MV-4-11 (cell line): ENCODE results near the gene HOXC5.
A peak's percentile ranks its signal among the peaks of the same experiment; 100 is the strongest.
"Not testable (repeated sequence)": the region's sequence is repeated elsewhere in the genome, so short reads cannot be mapped to it uniquely, and the experiment has no call there.

Source experiments
- DNase-seq: peaks from one replicate; lab custom pipeline; 2025; lab: John Stamatoyannopoulos, UW

HOXC5 gene

GRCh38 chr12:54066408-54066807, 33.6 kb downstream of the HOXC5 start:
- DNase-seq = no peak

- no peak for DNase-seq
Observed at GRCh38 chr12:54068418-54069070, 35.7 kb downstream of the HOXC5 start.

DNA sequence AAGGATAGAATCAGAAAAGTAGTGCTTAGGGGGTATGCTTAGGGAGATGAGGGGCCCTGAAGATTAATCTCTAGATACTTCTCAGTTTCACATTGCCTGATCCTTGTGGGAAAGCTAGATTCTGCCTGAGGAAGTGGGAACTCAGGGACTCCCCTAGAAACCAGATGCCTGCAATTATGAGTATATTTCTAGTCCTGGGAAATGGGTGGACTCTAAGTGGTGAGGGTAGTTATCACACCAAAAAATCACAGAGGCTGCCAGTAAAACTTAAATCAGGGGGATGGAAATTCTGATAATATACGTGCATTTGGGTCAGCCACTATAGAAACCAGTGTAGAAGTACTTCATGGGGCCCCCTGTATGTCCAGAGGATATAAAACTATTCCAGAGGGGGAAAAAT, 39.1 kb downstream of the HOXC5 start:
- no peak for DNase-seq

DNA sequence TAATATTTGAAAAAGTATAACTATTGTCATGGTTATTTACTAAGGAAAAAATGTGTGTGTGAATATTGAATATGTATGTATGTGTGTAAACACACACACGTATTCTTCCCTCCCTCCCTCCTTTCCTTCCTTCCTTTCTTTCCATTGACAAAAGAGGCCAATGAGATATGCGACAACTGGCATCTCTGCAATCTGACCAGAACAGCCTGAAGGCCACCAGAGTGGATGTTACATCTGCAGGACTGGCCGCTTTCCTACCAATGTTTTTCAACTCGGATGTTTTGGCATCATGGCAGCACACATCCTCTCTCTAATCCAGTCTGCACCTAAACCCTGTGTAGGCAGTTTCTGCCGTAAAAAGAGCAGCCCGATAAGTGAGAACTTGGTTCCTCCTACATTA, 41.5 kb downstream of the HOXC5 start:
- no peak for DNase-seq

DNA sequence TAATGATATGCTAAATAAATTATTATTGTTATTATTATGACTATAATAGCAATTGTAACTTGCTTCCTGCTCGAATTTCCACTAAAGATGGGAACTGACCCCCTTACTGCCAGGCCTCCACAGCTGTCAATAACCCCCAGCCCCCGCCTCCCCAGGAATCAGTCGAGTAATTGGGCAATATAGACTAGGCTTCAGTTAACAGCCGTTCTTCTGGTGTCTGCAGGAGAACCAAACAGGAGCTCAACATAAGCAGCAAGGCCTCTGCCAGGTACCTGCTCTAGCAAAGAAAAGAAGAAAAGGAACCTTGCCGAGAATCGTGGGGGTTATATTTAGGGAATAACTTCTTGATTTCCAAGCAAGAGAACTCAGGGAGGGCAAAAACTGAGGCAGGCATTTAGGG, 42.6 kb downstream of the HOXC5 start:
- no peak for DNase-seq

DNA sequence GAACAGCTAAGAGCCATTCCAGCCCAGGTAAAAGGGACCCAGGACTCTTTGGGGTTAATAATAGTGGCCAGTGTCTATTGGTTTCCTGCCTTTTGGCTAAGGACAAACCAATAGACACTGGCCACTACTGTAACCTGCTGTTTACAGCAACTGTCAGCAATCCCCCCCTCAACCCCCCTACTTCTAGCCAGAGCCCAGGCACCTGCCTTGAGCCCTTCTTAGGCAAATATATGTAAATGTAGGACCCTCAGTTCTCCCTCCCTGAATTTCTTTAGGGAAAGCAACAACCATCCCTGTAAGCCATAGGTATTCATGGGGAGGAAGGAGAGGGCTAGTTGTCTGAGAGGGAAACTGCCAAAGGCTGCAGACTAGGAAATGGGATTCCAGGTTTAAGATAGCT, 43.1 kb downstream of the HOXC5 start:
- no peak for DNase-seq

DNA sequence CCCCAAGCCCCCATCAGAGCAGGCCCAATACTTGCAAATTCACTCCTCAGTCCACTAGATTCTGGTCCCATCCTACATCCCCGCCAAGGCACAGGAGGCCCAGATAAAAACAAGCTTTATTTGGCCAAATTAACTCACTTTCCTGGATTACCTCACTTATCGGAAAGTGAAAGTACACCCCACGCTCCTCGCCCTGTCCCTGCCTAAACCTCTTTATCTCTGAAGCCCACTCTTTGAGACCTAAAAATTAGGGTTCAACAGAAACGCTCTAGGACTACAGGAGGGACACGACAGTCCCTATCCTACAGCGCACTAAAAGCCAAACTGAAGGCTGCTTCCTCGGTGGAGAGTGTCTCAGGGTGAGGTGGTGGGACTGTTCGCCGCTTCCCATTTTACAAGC, 45.0 kb downstream of the HOXC5 start:
- not testable (repeated sequence) for DNase-seq

DNA sequence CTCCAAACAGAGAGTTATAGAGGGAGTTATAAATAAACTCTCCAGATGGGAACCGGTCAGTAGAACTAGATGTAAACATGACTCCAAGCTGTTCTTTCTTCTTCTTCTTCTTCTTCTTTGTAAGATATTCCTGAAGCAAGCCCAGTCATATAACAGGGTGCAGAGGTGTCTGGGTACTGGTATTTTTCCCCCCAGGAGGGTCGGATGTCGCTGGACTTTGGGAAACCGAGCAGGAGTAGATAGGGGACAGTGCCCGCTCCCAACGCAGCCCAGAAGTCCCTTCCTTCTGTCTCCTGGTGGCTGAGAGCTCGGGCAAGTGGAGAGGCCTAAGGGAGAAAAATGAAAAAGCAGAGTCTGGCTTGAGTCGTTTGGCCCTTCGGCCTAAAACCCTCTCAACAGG, 46.3 kb downstream of the HOXC5 start:
- not testable (repeated sequence) for DNase-seq

DNA sequence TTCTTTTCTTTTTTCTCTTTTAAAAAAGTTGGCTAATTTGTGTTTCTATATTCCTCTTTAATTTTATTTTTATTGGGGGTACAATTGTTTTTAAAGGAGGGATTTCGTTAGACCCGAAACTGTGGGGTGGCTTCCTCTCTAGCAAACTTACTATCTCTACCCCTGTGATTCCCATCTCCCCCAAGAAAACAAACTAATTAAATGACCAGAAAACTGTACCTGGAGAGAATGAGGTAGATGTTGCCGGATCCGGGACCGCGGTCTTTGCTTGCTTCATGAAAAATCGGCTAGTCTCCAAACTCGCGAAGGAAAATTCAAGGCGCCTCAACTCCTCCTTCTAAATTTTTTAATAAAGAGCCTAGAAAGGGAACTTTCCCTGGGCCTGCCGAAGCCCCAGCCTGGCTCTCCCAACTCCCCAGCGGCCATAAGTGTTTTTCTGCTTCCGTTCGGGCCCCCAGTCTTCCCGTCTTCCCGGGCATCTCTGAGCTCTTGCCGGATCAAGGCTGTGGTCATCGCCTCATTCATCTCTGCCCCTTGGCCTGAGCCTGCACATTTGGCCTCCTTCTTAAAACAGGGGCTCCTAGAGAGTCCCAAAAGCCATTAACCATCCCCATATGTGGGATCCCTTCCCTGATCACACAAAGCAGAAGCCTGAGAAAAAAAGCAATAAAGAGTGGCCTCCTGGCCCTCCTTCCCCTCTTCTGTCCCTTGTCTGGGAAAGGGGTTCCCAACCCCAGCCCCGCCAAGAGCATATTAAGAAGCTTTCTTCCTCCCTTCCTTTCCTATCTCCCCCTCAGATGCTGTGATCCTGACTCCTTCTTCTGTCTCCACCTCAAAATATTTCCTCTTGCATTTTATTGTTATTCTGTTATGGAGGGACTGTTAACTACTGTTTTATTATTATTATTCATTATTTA, 47.4 kb downstream of the HOXC5 start:
- DNase-seq = not testable (repeated sequence)

DNA sequence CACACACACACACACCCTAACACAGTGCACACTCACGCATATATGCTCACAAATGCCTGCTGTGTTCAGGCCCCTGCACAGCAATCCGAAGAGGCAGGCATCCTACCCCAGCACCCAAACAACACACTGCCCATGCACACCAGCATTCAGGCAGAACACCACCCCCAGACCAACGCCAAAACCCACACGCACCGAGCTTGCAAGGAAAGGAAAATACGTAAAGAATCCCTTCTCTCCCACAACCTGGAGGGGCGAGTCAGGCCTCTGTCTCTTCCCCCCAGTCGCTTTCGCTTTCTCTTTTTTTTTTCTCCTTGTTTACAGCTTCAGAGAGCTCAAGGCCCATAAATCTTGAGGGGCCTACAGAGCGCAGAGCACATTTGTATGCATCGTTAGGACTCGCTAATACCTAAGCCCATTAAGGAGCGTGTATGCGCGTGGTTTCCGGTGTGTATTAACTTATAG, 48.2 kb downstream of the HOXC5 start:
- DNase-seq = not testable (repeated sequence)

DNA sequence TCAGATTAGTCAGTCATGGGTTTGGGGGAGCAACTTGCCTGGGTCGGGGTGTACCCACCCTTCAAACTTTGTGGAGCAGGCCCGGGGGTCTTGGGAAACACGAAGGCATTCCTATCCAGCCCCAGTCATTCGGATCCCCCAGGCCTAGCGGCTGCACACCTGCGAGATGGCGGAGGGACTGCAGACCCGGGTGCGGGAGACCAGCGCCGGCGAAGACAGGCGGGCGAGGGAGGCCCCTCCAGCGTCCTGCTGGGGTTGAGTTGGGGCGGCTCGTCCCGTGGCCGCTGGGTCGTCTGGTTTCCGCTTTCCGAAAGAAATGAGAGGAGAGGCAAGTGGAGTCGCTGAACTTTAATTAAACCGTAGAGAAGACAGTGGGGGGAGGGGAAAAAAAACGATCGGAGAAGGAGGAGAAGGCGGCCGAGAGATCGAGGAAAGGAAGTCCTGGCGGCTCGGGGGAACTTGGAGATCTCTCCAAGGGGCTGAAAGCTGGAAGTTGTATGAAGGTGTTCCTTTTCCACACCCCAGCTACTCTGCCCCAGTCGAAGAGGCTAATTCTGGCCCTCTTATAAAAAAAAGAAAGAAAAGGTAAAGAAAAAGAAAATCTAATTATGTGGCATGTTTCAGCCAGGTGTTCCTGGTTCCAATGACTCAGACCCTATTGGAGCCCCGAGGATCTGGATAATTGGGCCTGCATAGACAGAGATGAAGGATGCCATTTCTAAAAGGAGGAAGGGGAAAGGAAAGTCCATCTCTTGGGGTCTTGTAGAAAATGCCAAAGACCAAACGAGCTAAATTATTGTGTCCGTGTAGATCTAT, 48.9 kb downstream of the HOXC5 start:
- not testable (repeated sequence) for DNase-seq

- peak; percentile 4 for DNase-seq
Observed at GRCh38 chr12:54082397-54082892, 49.6 kb downstream of the HOXC5 start.
